ENCODE measurements around the gene HNRNPLL.

HNRNPLL gene

GRCh38 chr2:38583994-38584393 is 18.7 kb downstream of the HNRNPLL start:
- no peak for DNase-seq (ENCODE audit: low read depth)
- TF ChIP-seq CTCF (IDR thresholded peaks at IDR 0.05; ENCODE audit: low read depth, low read length) (no peak), MYC (IDR thresholded peaks at IDR 0.05; ENCODE audit: low read depth, low read length) (no peak), MAX (IDR thresholded peaks at IDR 0.05; ENCODE audit: low read depth, low read length) (no peak), POLR2A (IDR thresholded peaks at IDR 0.05; ENCODE audit: extremely low read depth, insufficient read length) (no peak)
- no peak overlapping the region for H3K4me3 ChIP-seq (ENCODE audit: low read depth, low read length)

- H3K4me3 ChIP-seq (ENCODE audit: low read depth, low read length), result no peak overlapping the region
- DNase-seq (ENCODE audit: low read depth), result no peak
- TF ChIP-seq MAX (IDR thresholded peaks at IDR 0.05; ENCODE audit: low read depth, low read length) (no peak), POLR2A (IDR thresholded peaks at IDR 0.05; ENCODE audit: extremely low read depth, insufficient read length) (no peak), CTCF (IDR thresholded peaks at IDR 0.05; ENCODE audit: low read depth, low read length) (no peak), MYC (IDR thresholded peaks at IDR 0.05; ENCODE audit: low read depth, low read length) (no peak)
Observed at GRCh38 chr2:38583524-38583923, 19.2 kb downstream of the HNRNPLL start.

- DNase-seq (ENCODE audit: low read depth), result peak; percentile 87
- H3K4me3 ChIP-seq (ENCODE audit: low read depth, low read length), result no peak overlapping the region
- TF ChIP-seq MAX (IDR thresholded peaks at IDR 0.05; ENCODE audit: low read depth, low read length) (no peak), CTCF (IDR thresholded peaks at IDR 0.05; ENCODE audit: low read depth, low read length) (peak; percentile 45)
Observed at GRCh38 chr2:38581193-38582147, 21.3 kb downstream of the HNRNPLL start.

GRCh38 chr2:38580115-38580636 is 22.6 kb downstream of the HNRNPLL start:
- no peak for DNase-seq (ENCODE audit: low read depth)
- H3K4me3 ChIP-seq (ENCODE audit: low read depth, low read length), result no peak overlapping the region
- no peak for TF ChIP-seq POLR2A (IDR thresholded peaks at IDR 0.05; ENCODE audit: extremely low read depth, insufficient read length)
- no peak for TF ChIP-seq CTCF (IDR thresholded peaks at IDR 0.05; ENCODE audit: low read depth, low read length)
- no peak for TF ChIP-seq MYC (IDR thresholded peaks at IDR 0.05; ENCODE audit: low read depth, low read length)
- no peak for TF ChIP-seq MAX (IDR thresholded peaks at IDR 0.05; ENCODE audit: low read depth, low read length)

GRCh38 chr2:38578832-38579231 is 23.9 kb downstream of the HNRNPLL start:
- no peak overlapping the region for H3K4me3 ChIP-seq (ENCODE audit: low read depth, low read length)
- peak; percentile 56 for DNase-seq (ENCODE audit: low read depth)
- TF ChIP-seq CTCF (IDR thresholded peaks at IDR 0.05; ENCODE audit: low read depth, low read length), result no peak
- TF ChIP-seq POLR2A (IDR thresholded peaks at IDR 0.05; ENCODE audit: extremely low read depth, insufficient read length), result no peak
- TF ChIP-seq MYC (IDR thresholded peaks at IDR 0.05; ENCODE audit: low read depth, low read length), result no peak
- TF ChIP-seq MAX (IDR thresholded peaks at IDR 0.05; ENCODE audit: low read depth, low read length), result no peak

Data from NB4 (cell line).